Neutrophil (primary cell): ENCODE results near the gene RANBP1.

ENCODE experiments used
- H3K27ac ChIP-seq: fragments of 200-600 bp; sonication (generic); 2 replicates; pipeline ENCODE4 v1.5.1; 2016; ENCODE audit warnings: mild to moderate bottlenecking, moderate library complexity
- H3K27me3 ChIP-seq: fragments of 200-600 bp; sonication (generic); 2 replicates; pipeline ENCODE4 v1.6.0; 2016; ENCODE audit warnings: mild to moderate bottlenecking
- H3K36me3 ChIP-seq: fragments of 200-600 bp; sonication (generic); 2 replicates; pipeline ENCODE4 v1.5.1; 2017
- H3K4me1 ChIP-seq, 2 experiments: fragments of 200-600 bp in 1 of 2; sonication (generic) in 1 of 2; 1 replicate in 1 of 2; 2 replicates in 1 of 2; pipeline versions ENCODE4 v1.5.1 to v1.6.1; 2013 to 2016; ENCODE audit warnings: low read depth in 1 of 2, low read length in 1 of 2, mild to moderate bottlenecking in 1 of 2, moderate library complexity in 1 of 2; ENCODE audit not compliant: control insufficient read depth in 1 of 2, insufficient read depth in 1 of 2
- H3K4me3 ChIP-seq, 2 experiments: fragments of 200-600 bp in 1 of 2; sonication (generic) in 1 of 2; 1 replicate in 1 of 2; 2 replicates in 1 of 2; pipeline ENCODE4 v1.5.1; 2013 to 2016; ENCODE audit warnings: low read depth in 1 of 2, low read length in 1 of 2, mild to moderate bottlenecking in 1 of 2, moderate library complexity in 1 of 2
- H3K9me3 ChIP-seq: fragments of 200-600 bp; sonication (generic); 2 replicates; pipeline ENCODE4 v1.5.1; 2016
- CTCF ChIP-seq: fragments of 200-600 bp; sonication (generic); IDR thresholded peaks from 2 replicates; pipeline ENCODE4 v1.5.1; 2016; ENCODE audit warnings: antibody characterized with exemption

The RANBP1 gene

DNA sequence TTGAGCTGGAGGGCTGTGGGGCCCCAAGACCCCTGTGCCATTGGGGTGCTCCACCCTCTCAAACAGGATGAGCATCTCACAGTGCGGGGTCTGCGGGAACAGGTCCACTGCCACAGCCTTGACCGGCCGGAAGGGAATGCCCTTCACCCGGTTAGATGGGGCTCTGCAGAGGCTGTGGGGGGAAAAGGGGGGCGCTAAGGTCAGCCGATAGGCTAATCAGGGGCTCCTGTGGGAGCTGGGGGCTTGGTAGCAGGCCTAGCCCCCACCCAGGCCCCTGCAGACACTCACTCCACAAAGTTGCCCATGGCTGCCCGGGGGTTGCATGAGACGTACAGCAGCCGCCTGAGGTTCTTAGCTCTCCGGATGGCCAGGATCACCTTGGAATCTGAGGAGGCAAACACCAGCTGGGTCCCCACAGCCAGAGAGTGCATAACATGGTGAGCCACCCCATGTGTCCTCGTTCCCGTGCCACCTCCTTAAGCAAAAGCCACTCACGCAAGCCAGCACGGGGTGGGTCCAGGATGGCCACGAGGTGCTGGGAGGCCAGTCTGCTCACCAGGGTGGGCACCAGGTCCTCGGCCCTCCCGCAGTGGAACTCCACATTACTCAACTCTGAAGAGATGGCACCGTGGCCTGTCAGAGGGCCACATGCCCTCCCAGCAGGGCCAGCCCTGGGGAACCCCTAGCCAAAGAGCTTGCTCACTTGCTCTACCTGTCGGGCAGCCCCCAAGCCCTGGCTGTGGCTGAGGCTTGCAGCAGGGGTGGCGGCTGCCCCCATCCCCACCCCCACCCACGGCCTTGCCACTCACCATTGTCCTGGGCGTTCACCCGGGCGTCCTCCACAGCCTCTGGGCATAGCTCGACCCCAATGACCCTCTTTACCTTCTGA is 3.0 kb upstream of the RANBP1 start:
- Histone ChIP-seq H3K27ac (no peak overlapping the region), H3K36me3 (peaks cover 70% of the 10 kb centered on the region), H3K4me3 (no peak overlapping the region), H3K4me1 (peaks cover 14 to 18% of the 10 kb centered on the region in 2 experiments), H3K27me3 (no peaks in the 10 kb centered on the region), H3K9me3 (no peaks in the 10 kb centered on the region)
- TF ChIP-seq CTCF = no peak

- Histone ChIP-seq H3K27me3 (no peaks in the 10 kb centered on the region), H3K36me3 (peaks cover 61% of the 10 kb centered on the region), H3K4me3 (no peak overlapping the region), H3K9me3 (no peaks in the 10 kb centered on the region), H3K4me1 (peaks cover 23% of the 10 kb centered on the region in 2 experiments), H3K27ac (no peak overlapping the region)
- no peak for TF ChIP-seq CTCF
Observed at GRCh38 chr22:20113551-20114310, 2.2 kb upstream of the RANBP1 start.

GRCh38 chr22:20114506-20115475 is 1.1 kb upstream of the RANBP1 start:
- H3K36me3 ChIP-seq = peaks cover 54% of the 10 kb centered on the region
- no peak for TF ChIP-seq CTCF
- no peaks in the 10 kb centered on the region for H3K9me3 ChIP-seq
- no peak overlapping the region for H3K27ac ChIP-seq
- H3K27me3 ChIP-seq = no peaks in the 10 kb centered on the region
- no peak overlapping the region for H3K4me3 ChIP-seq
- H3K4me1 ChIP-seq = peaks cover 23% of the 10 kb centered on the region in 2 experiments

GRCh38 chr22:20116376-20116950 is 559 bp downstream of the RANBP1 start:
- peak overlapping the region; percentile 81 to 82 for H3K4me3 ChIP-seq
- TF ChIP-seq CTCF = no peak
- H3K4me1 ChIP-seq = peaks cover 23% of the 10 kb centered on the region in 2 experiments
- H3K27ac ChIP-seq = peak overlapping the region; percentile 81
- peaks cover 52% of the 10 kb centered on the region for H3K36me3 ChIP-seq
- no peaks in the 10 kb centered on the region for H3K9me3 ChIP-seq
- no peaks in the 10 kb centered on the region for H3K27me3 ChIP-seq
